H1 (cell line): ENCODE measurements around the gene STPG1. TPM values are rescaled to one million over a fixed set of nuclear protein-coding genes. Genes with fewer than 3 reads are reported as not detected.

ENCODE experiments used
- CTCF ChIA-PET: fragments of 300-600 bp; sonication (Branson Sonifier 250); formaldehyde crosslinking; loops from one replicate; lab custom pipeline; 2021; ENCODE audit not compliant: partially characterized antibody; lab: Charles Lee
- POLR2A ChIA-PET: fragments of 300-600 bp; sonication (Branson Sonifier 250); formaldehyde crosslinking; loops from one replicate; lab custom pipeline; 2021; ENCODE audit warnings: inconsistent platforms; ENCODE audit not compliant: partially characterized antibody; lab: Charles Lee
- DNase-seq, 2 experiments: peaks; one replicate each; pipeline versions ENCODE4 v3.0.0 to v3.0.0-alpha.2; 2010 to 2022; ENCODE audit warnings: low spot score in 2 of 2, low read depth in 1 of 2, mixed read lengths in 1 of 2
- FAIRE-seq: peaks from 2 replicates; lab custom pipeline; 2011; peaks lifted over from hg19 to GRCh38; lab: Jason Lieb, UNC
- H2AFZ ChIP-seq: 2 replicates; pipeline ENCODE4 v1.8.1; 2012; ENCODE audit warnings: low read length, inconsistent platforms
- H2AK5ac ChIP-seq: 2 replicates; pipeline ENCODE4 v1.6.1; 2013; ENCODE audit warnings: low read depth, low read length
- H2BK120ac ChIP-seq: replicated peaks from 2 replicates; pipeline ENCODE3; 2013; ENCODE audit warnings: low read depth, low read length, inconsistent platforms
- H2BK12ac ChIP-seq: 2 replicates; pipeline ENCODE4 v1.6.1; 2013; ENCODE audit warnings: low read depth, low read length
- H2BK15ac ChIP-seq: 2 replicates; pipeline ENCODE4 v1.6.1; 2013; ENCODE audit warnings: low read length
- H2BK20ac ChIP-seq: 2 replicates; pipeline ENCODE4 v1.6.1; 2013; ENCODE audit warnings: low read length
- H2BK5ac ChIP-seq: 2 replicates; pipeline ENCODE4 v1.6.1; 2013; ENCODE audit warnings: low read depth, low read length
- H3K14ac ChIP-seq: 2 replicates; pipeline ENCODE4 v1.6.1; 2013; ENCODE audit warnings: inconsistent platforms; ENCODE audit not compliant: insufficient read length
- H3K18ac ChIP-seq: 2 replicates; pipeline ENCODE4 v1.6.1; 2013; ENCODE audit warnings: low read length; ENCODE audit errors: extremely low read depth
- H3K23ac ChIP-seq: 2 replicates; pipeline ENCODE4 v1.6.1; 2013; ENCODE audit warnings: inconsistent platforms; ENCODE audit not compliant: insufficient read length
- H3K23me2 ChIP-seq: 2 replicates; pipeline ENCODE4 v1.6.1; 2013; ENCODE audit warnings: low read depth, low read length
- H3K27ac ChIP-seq: 2 replicates; pipeline ENCODE4 v1.6.1; 2011; ENCODE audit warnings: low read depth, low read length, inconsistent platforms
- H3K27me3 ChIP-seq, 4 experiments: replicated peaks in 1 of 4; 1 replicate in 1 of 4; 2 replicates in 3 of 4; pipeline versions ENCODE4 v1.6.1 to v1.8.1; 2011 to 2013; ENCODE audit warnings: low read length in 3 of 4, mild to moderate bottlenecking in 3 of 4, inconsistent platforms in 2 of 4, mixed read lengths in 2 of 4, moderate library complexity in 1 of 4; ENCODE audit not compliant: control insufficient read depth in 3 of 4, insufficient read depth in 3 of 4; ENCODE audit errors: extremely low read depth in 1 of 4
- H3K36me3 ChIP-seq, 4 experiments: 2 replicates each; pipeline versions ENCODE4 v1.6.1 to v1.8.1; 2011 to 2013; ENCODE audit warnings: mild to moderate bottlenecking in 4 of 4, low read length in 3 of 4, moderate library complexity in 2 of 4, control low read depth in 1 of 4, inconsistent platforms in 1 of 4; ENCODE audit not compliant: insufficient read depth in 4 of 4, control insufficient read depth in 2 of 4
- H3K4ac ChIP-seq: replicated peaks from 2 replicates; pipeline ENCODE3; 2013; ENCODE audit warnings: low read length, low read depth, mixed read lengths, inconsistent platforms; ENCODE audit not compliant: insufficient read length
- H3K4me1 ChIP-seq, 4 experiments: replicated peaks in 1 of 4; 1 replicate in 1 of 4; 2 replicates in 3 of 4; pipeline versions ENCODE4 v1.6.1 to v1.8.1; 2011 to 2013; ENCODE audit warnings: low read length in 3 of 4, inconsistent platforms in 2 of 4, mixed read lengths in 1 of 4; ENCODE audit not compliant: insufficient read depth in 4 of 4, control insufficient read depth in 3 of 4
- H3K4me2 ChIP-seq, 2 experiments: 2 replicates each; pipeline versions ENCODE4 v1.6.1 to v1.8.1; 2011 to 2013; ENCODE audit warnings: low read depth in 2 of 2, low read length in 2 of 2, control low read depth in 1 of 2, inconsistent platforms in 1 of 2, mild to moderate bottlenecking in 1 of 2; ENCODE audit not compliant: insufficient read depth in 1 of 2
- H3K4me3 ChIP-seq, 4 experiments: fragments of 200-600, 300-600 bp in 1 of 4; sonication (generic), shearing (Covaris generic), sonication (Bioruptor Twin) in 1 of 4; 2 replicates each; pipeline versions ENCODE4 v1.5.1 to v1.8.1; 2011 to 2016; ENCODE audit warnings: low read length in 4 of 4, low read depth in 3 of 4, control low read depth in 2 of 4, inconsistent platforms in 2 of 4, mild to moderate bottlenecking in 2 of 4, mixed read lengths in 1 of 4, moderate library complexity in 1 of 4; ENCODE audit not compliant: insufficient read depth in 2 of 4; ENCODE audit errors: extremely low read depth in 1 of 4
- H3K56ac ChIP-seq: replicated peaks from 2 replicates; pipeline ENCODE3; 2013; ENCODE audit warnings: low read depth, mild to moderate bottlenecking, mixed read lengths, low read length, inconsistent platforms; ENCODE audit not compliant: insufficient read length
- H3K79me1 ChIP-seq: 2 replicates; pipeline ENCODE4 v1.6.1; 2013; ENCODE audit warnings: low read depth, low read length, control low read depth
- H3K79me2 ChIP-seq, 2 experiments: 2 replicates each; pipeline versions ENCODE4 v1.6.1 to v1.8.1; 2012 to 2013; ENCODE audit warnings: low read length in 2 of 2, mild to moderate bottlenecking in 2 of 2, inconsistent platforms in 1 of 2; ENCODE audit not compliant: insufficient read depth in 2 of 2, control insufficient read depth in 1 of 2
- H3K9ac ChIP-seq, 4 experiments: replicated peaks in 1 of 4; 1 replicate in 1 of 4; 2 replicates in 3 of 4; pipeline versions ENCODE4 v1.6.1 to v1.8.1; 2011 to 2013; ENCODE audit warnings: low read depth in 3 of 4, low read length in 3 of 4, control low read depth in 2 of 4, mild to moderate bottlenecking in 2 of 4, moderate library complexity in 2 of 4, inconsistent platforms in 1 of 4; ENCODE audit errors: extremely low read depth in 1 of 4
- H3K9me3 ChIP-seq, 2 experiments: 2 replicates each; pipeline versions ENCODE4 v1.6.1 to v1.8.1; 2012 to 2013; ENCODE audit warnings: mild to moderate bottlenecking in 2 of 2, moderate library complexity in 2 of 2, control low read depth in 1 of 2, inconsistent platforms in 1 of 2, low read depth in 1 of 2, low read length in 1 of 2, mixed read lengths in 1 of 2; ENCODE audit not compliant: insufficient read depth in 2 of 2
- H4K20me1 ChIP-seq, 2 experiments: replicated peaks in 1 of 2; 2 replicates each; pipeline versions ENCODE3 to v1.8.1; 2011 to 2013; ENCODE audit warnings: inconsistent platforms in 2 of 2, low read length in 2 of 2, mild to moderate bottlenecking in 1 of 2; ENCODE audit not compliant: insufficient read depth in 2 of 2, control insufficient read depth in 1 of 2
- H4K5ac ChIP-seq: 2 replicates; pipeline ENCODE4 v1.6.1; 2013; ENCODE audit warnings: low read length, low read depth, mixed read lengths, inconsistent platforms; ENCODE audit not compliant: insufficient read length
- H4K8ac ChIP-seq: 2 replicates; pipeline ENCODE4 v1.8.0; 2013; ENCODE audit warnings: mild to moderate bottlenecking, moderate library complexity, low read length, inconsistent platforms; ENCODE audit not compliant: insufficient read depth; ENCODE audit errors: extremely low read depth
- H4K91ac ChIP-seq: replicated peaks from 2 replicates; pipeline ENCODE3; 2013; ENCODE audit warnings: low read length, mixed read lengths, inconsistent platforms; ENCODE audit not compliant: insufficient read length
- KDM1A ChIP-seq: fragments of 200-600, 300-600 bp; sonication (generic); IDR thresholded peaks from 2 replicates; pipeline ENCODE4 v1.7.1; 2016; ENCODE audit warnings: mild to moderate bottlenecking, low read length, borderline replicate concordance
- RAD21 ChIP-seq, 2 experiments: IDR thresholded peaks in 1 of 2; conservative IDR thresholded peaks in 1 of 2; 2 replicates each; pipeline ENCODE4 v1.6.1; 2011; ENCODE audit warnings: low read depth in 2 of 2, low read length in 2 of 2, improper control_type of control experiment in 1 of 2, inconsistent platforms in 1 of 2, mild to moderate bottlenecking in 1 of 2, moderate library complexity in 1 of 2
- WGBS, 2 experiments: shearing (Covaris generic) in 1 of 2; methylation state at CpG; one replicate each; pipeline versions ENCODE4 v1.1.6 to v1.1.7; 2013 to 2015; ENCODE audit warnings: low lambda C conversion rate in 2 of 2, mixed read lengths in 2 of 2, inconsistent platforms in 1 of 2, low coverage in 1 of 2, missing lambda C conversion rate in 1 of 2; ENCODE audit not compliant: insufficient replicate concordance in 2 of 2, insufficient coverage in 1 of 2, insufficient read length in 1 of 2; ENCODE audit errors: extremely low coverage in 1 of 2, missing lambda C conversion rate in 1 of 2; 5-methylcytosine and 5-hydroxymethylcytosine counted together
- polyA plus RNA-seq, 7 experiments: library from polyadenylated mRNA; depleted of rRNA in 3 of 7; stranded (reverse) in 5 of 7; unstranded in 2 of 7; fragments of >200 nt in 5 of 7; fragments of 200-250 nt in 2 of 7; gene quantifications; 1 replicate in 5 of 7; 2 replicates in 1 of 7; 4 replicates in 1 of 7; pipeline versions ENCODE4 v1.2.1 to v1.2.3, GENCODE V29; 2011 to 2013; ENCODE audit warnings: missing spikeins in 2 of 7, mixed read lengths in 2 of 7
- total RNA-seq: library from RNA; stranded (reverse); fragmentation: NEBNext Ultra II Directional; extraction: Animal tissue kit (Norgen Biotek cat#: 25700); gene quantifications from 2 replicates; pipeline ENCODE4 v1.2.1, GENCODE V29; 2021

STPG1 gene
- total and polyA plus RNA-seq, 2 of the 8 experiments (the other 6 are each of a cell fraction or from before 2014, with no cell fraction given), result 10.3 to 11.2 TPM

- TF ChIP-seq KDM1A, result peak; percentile 63; the same call in 1 of the 2 replicates
- no peak for TF ChIP-seq RAD21 (IDR thresholded peaks at IDR 0.05 in 1 of 2, conservative IDR thresholded peaks at IDR 0.05 in 1 of 2; ENCODE audit: low read depth in 2 of 2, low read length in 2 of 2)
- Histone ChIP-seq H3K36me3 (no peaks in the 10 kb centered on the region), H3K23ac (no peak overlapping the region), H3K23me2 (no peaks in the 10 kb centered on the region), H2AFZ (no peak overlapping the region), H2BK20ac (0 out of 2 replicates have a peak overlapping the region, but pooled peaks have one; percentile 2), H3K4me1 (peaks cover 5 to 31% (median 25%) of the 10 kb centered on the region in 4 experiments; a peak in 6 of 7 replicates), H2AK5ac (0 out of 2 replicates have a peak overlapping the region, but pooled peaks have one; percentile 46), H4K20me1 (no peaks in the 10 kb centered on the region), H3K27me3 (no peaks in the 10 kb centered on the region), H3K4me3 (no peak overlapping the region), H4K8ac (no peak overlapping the region), H3K56ac (no peak overlapping the region), H3K4ac (peak overlapping the region; percentile 22), H2BK5ac (peak overlapping the region; percentile 11; the same call in 1 of the 2 replicates), H4K91ac (peak overlapping the region; percentile 22), H3K27ac (no peak overlapping the region), H3K79me2 (no peaks in the 10 kb centered on the region), H4K5ac (no peak overlapping the region), H3K14ac (peak overlapping the region; percentile 63), H2BK12ac (peak overlapping the region; percentile 78), H2BK15ac (no peak overlapping the region), H3K4me2 (no peak overlapping the region; a peak in 1 of 4 replicates), H3K9me3 (no peaks in the 10 kb centered on the region), H3K9ac (no peak overlapping the region), H3K79me1 (no peaks in the 10 kb centered on the region), H3K18ac (peak overlapping the region; percentile 4; the same call in 1 of the 2 replicates), H2BK120ac (no peak overlapping the region)
- POLR2A ChIA-PET, result interaction anchor here (1.1 kb wide), 2 partner anchors 23 to 55 kb away, joined by 3 read pairs; no protein-coding TSS in a partner anchor
- FAIRE-seq (no peak), DNase-seq (no peak)
- 92% methylated on average over 4 of the region's 4 CpGs; no CpG with 5 or more reads in 1 of the 2 experiments for WGBS, 2 experiments
- CTCF ChIA-PET, result interaction anchor here (0.6 to 4.4 kb wide), 24 partner anchors 8 to 245 kb away, joined by 3 to 43 read pairs (median 4); no protein-coding TSS in a partner anchor
These were observed 103.7 kb downstream of the STPG1 start for GRCh38 chr1:24309762-24310485.
